ENCODE data around the gene FOXP1.

Gene FOXP1

GRCh38 chr3:71361334-71361890 is 222.1 kb downstream of the FOXP1 start:
- H3K4me3 ChIP-seq (replicated peaks; ENCODE audit: low read depth, low read length), result no peak overlapping the region
- DNase-seq (ENCODE audit: extremely low read depth, insufficient read length), result no peak
- H3K36me3 ChIP-seq (ENCODE audit: control insufficient read depth, insufficient read depth, low read length), result no peaks in the 10 kb centered on the region
- TF ChIP-seq CTCF (IDR thresholded peaks at IDR 0.05; ENCODE audit: insufficient read depth, low read length, poor library complexity, severe bottlenecking), result no peak
- H3K27me3 ChIP-seq (replicated peaks; ENCODE audit: control insufficient read depth, insufficient read depth, low read length), result peaks cover 1% of the 10 kb centered on the region; the same call in 1 of the 2 replicates

- no peak for DNase-seq (ENCODE audit: extremely low read depth, insufficient read length)
- no peak for TF ChIP-seq CTCF (IDR thresholded peaks at IDR 0.05; ENCODE audit: insufficient read depth, low read length, poor library complexity, severe bottlenecking)
- Histone ChIP-seq H3K27me3 (replicated peaks; ENCODE audit: control insufficient read depth, insufficient read depth, low read length) (peaks cover 1% of the 10 kb centered on the region; the same call in 1 of the 2 replicates), H3K4me3 (replicated peaks; ENCODE audit: low read depth, low read length) (no peak overlapping the region), H3K36me3 (ENCODE audit: control insufficient read depth, insufficient read depth, low read length) (no peaks in the 10 kb centered on the region)
Measured at GRCh38 chr3:71360764-71361163, 222.8 kb downstream of the FOXP1 start.

GRCh38 chr3:71360180-71360579 is 223.3 kb downstream of the FOXP1 start:
- TF ChIP-seq CTCF (IDR thresholded peaks at IDR 0.05; ENCODE audit: insufficient read depth, low read length, poor library complexity, severe bottlenecking), result no peak
- no peaks in the 10 kb centered on the region for H3K36me3 ChIP-seq (ENCODE audit: control insufficient read depth, insufficient read depth, low read length)
- no peak for DNase-seq (ENCODE audit: extremely low read depth, insufficient read length)
- peaks cover 1% of the 10 kb centered on the region; the same call in 1 of the 2 replicates for H3K27me3 ChIP-seq (replicated peaks; ENCODE audit: control insufficient read depth, insufficient read depth, low read length)
- H3K4me3 ChIP-seq (replicated peaks; ENCODE audit: low read depth, low read length), result no peak overlapping the region

GRCh38 chr3:71358243-71358642 is 225.3 kb downstream of the FOXP1 start:
- no peak for TF ChIP-seq CTCF (IDR thresholded peaks at IDR 0.05; ENCODE audit: insufficient read depth, low read length, poor library complexity, severe bottlenecking)
- no peak for DNase-seq (ENCODE audit: extremely low read depth, insufficient read length)
- no peaks in the 10 kb centered on the region for H3K36me3 ChIP-seq (ENCODE audit: control insufficient read depth, insufficient read depth, low read length)
- H3K27me3 ChIP-seq (replicated peaks; ENCODE audit: control insufficient read depth, insufficient read depth, low read length), result peaks cover 1% of the 10 kb centered on the region; the same call in 1 of the 2 replicates
- no peak overlapping the region for H3K4me3 ChIP-seq (replicated peaks; ENCODE audit: low read depth, low read length)

- TF ChIP-seq CTCF (IDR thresholded peaks at IDR 0.05; ENCODE audit: insufficient read depth, low read length, poor library complexity, severe bottlenecking), result no peak
Measured at GRCh38 chr3:71356265-71356664, 227.3 kb downstream of the FOXP1 start.

GRCh38 chr3:71355862-71356261 is 227.7 kb downstream of the FOXP1 start:
- Histone ChIP-seq H3K4me3 (replicated peaks; ENCODE audit: low read depth, low read length) (no peak overlapping the region), H3K27me3 (replicated peaks; ENCODE audit: control insufficient read depth, insufficient read depth, low read length) (peaks cover 1% of the 10 kb centered on the region; the same call in 1 of the 2 replicates), H3K36me3 (ENCODE audit: control insufficient read depth, insufficient read depth, low read length) (no peaks in the 10 kb centered on the region)
- DNase-seq (ENCODE audit: extremely low read depth, insufficient read length), result no peak
- no peak for TF ChIP-seq CTCF (IDR thresholded peaks at IDR 0.05; ENCODE audit: insufficient read depth, low read length, poor library complexity, severe bottlenecking)

More at GRCh38 chr3:71356265-71356664, 227.3 kb downstream of the FOXP1 start:
- DNase-seq (ENCODE audit: extremely low read depth, insufficient read length), result no peak
- Histone ChIP-seq H3K4me3 (replicated peaks; ENCODE audit: low read depth, low read length) (no peak overlapping the region), H3K36me3 (ENCODE audit: control insufficient read depth, insufficient read depth, low read length) (no peaks in the 10 kb centered on the region), H3K27me3 (replicated peaks; ENCODE audit: control insufficient read depth, insufficient read depth, low read length) (peaks cover 1% of the 10 kb centered on the region; the same call in 1 of the 2 replicates)
